Erythroblast (primary cell): ENCODE results near the gene SMPX.

ENCODE experiments used
- DNase-seq, 2 experiments: peaks; one replicate each; lab custom pipeline; 2025; lab: John Stamatoyannopoulos, UW
- GATA1 ChIP-seq: IDR thresholded peaks from 2 replicates; pipeline ENCODE4 v1.6.1; 2011; ENCODE audit warnings: low read depth, mild to moderate bottlenecking, control low read depth, low read length, moderate library complexity
- POLR2A ChIP-seq: IDR thresholded peaks from 2 replicates; pipeline ENCODE4 v1.6.1; 2011; ENCODE audit warnings: mild to moderate bottlenecking, low read length

The SMPX gene

GRCh38 chrX:21738210-21738949 lies 19.5 kb downstream of the SMPX start:
- TF ChIP-seq GATA1 (no peak), POLR2A (no peak)
- no peak for DNase-seq

- DNase-seq: no peak
- TF ChIP-seq GATA1: no peak
- TF ChIP-seq POLR2A: no peak
Measured at GRCh38 chrX:21735768-21736127, 22.2 kb downstream of the SMPX start.

GRCh38 chrX:21735038-21735767 lies 22.7 kb downstream of the SMPX start:
- no peak for DNase-seq
- no peak for TF ChIP-seq POLR2A
- TF ChIP-seq GATA1: no peak

- TF ChIP-seq GATA1 (no peak), POLR2A (no peak)
- DNase-seq: no peak
Measured at GRCh38 chrX:21734175-21734574, 23.7 kb downstream of the SMPX start.

GRCh38 chrX:21733705-21734104 lies 24.2 kb downstream of the SMPX start:
- DNase-seq: no peak

GRCh38 chrX:21730026-21730425 lies 27.9 kb downstream of the SMPX start:
- no peak for TF ChIP-seq POLR2A
- no peak for TF ChIP-seq GATA1

More at GRCh38 chrX:21733705-21734104, 24.2 kb downstream of the SMPX start:
- TF ChIP-seq GATA1 (no peak), POLR2A (no peak)

GRCh38 chrX:21728276-21728968 lies 29.5 kb downstream of the SMPX start:
- TF ChIP-seq POLR2A: no peak
- no peak for TF ChIP-seq GATA1
- DNase-seq: no peak

More at GRCh38 chrX:21730026-21730425, 27.9 kb downstream of the SMPX start:
- no peak for DNase-seq

GRCh38 chrX:21725916-21726315 lies 32.0 kb downstream of the SMPX start:
- TF ChIP-seq GATA1 (no peak), POLR2A (no peak)
- no peak for DNase-seq

GRCh38 chrX:21725496-21725895 lies 32.4 kb downstream of the SMPX start:
- TF ChIP-seq POLR2A: no peak
- TF ChIP-seq GATA1: no peak
- no peak for DNase-seq

GRCh38 chrX:21723814-21724213 lies 34.1 kb downstream of the SMPX start:
- TF ChIP-seq GATA1: no peak
- TF ChIP-seq POLR2A: no peak
- DNase-seq: no peak

GRCh38 chrX:21723084-21723483 lies 34.8 kb downstream of the SMPX start:
- no peak for DNase-seq
- no peak for TF ChIP-seq GATA1
- no peak for TF ChIP-seq POLR2A

GRCh38 chrX:21721195-21721594 lies 36.7 kb downstream of the SMPX start:
- no peak for DNase-seq
- TF ChIP-seq POLR2A: no peak
- no peak for TF ChIP-seq GATA1

GRCh38 chrX:21718575-21718974 lies 39.3 kb downstream of the SMPX start:
- no peak for TF ChIP-seq GATA1
- TF ChIP-seq POLR2A: no peak
- no peak for DNase-seq

- no peak for DNase-seq
- TF ChIP-seq POLR2A (no peak), GATA1 (no peak)
Measured at GRCh38 chrX:21717802-21718201, 40.1 kb downstream of the SMPX start.
